Common myeloid progenitor, CD34-positive (primary cell): ENCODE results near the gene AFMID. TPM values are rescaled to one million over a fixed set of nuclear protein-coding genes. Genes with fewer than 3 reads are reported as not detected.
"Not testable (repeated sequence)": the region's sequence is repeated elsewhere in the genome, so short reads cannot be mapped to it uniquely, and the experiment has no call there.

Experiments
- CTCF ChIA-PET: fragments of 350-600 bp; sonication (Branson Sonifier 250); formaldehyde crosslinking; loops from one replicate; lab custom pipeline; 2021; ENCODE audit warnings: antibody characterized with exemption; lab: Charles Lee
- POLR2A ChIA-PET: fragments of 350-600 bp; sonication (Branson Sonifier 250); formaldehyde crosslinking; loops from one replicate; lab custom pipeline; 2021; ENCODE audit warnings: antibody characterized with exemption; lab: Charles Lee
- DNase-seq, 3 donors: peaks; one replicate each; pipeline versions ENCODE4 v3.0.0 to v3.0.0-alpha.2; 2013
- H3K27ac ChIP-seq, 2 experiments: 1 replicate in 1 of 2; 2 replicates in 1 of 2; pipeline ENCODE4 v1.7.0; 2013; ENCODE audit warnings: inconsistent platforms in 2 of 2, low read length in 2 of 2, mild to moderate bottlenecking in 2 of 2, low read depth in 1 of 2, moderate library complexity in 1 of 2; ENCODE audit not compliant: severe bottlenecking in 2 of 2, insufficient read depth in 1 of 2, poor library complexity in 1 of 2
- H3K27me3 ChIP-seq, 5 experiments: replicated peaks in 2 of 5; 1 replicate in 3 of 5; 2 replicates in 2 of 5; pipeline versions ENCODE4 v1.6.1 to v1.7.0; 2013; ENCODE audit warnings: low read length in 4 of 5, mild to moderate bottlenecking in 2 of 5, moderate library complexity in 2 of 5, inconsistent platforms in 1 of 5; ENCODE audit not compliant: insufficient read depth in 5 of 5, control insufficient read depth in 4 of 5
- H3K36me3 ChIP-seq, 4 experiments: 1 replicate in 2 of 4; 2 replicates in 2 of 4; pipeline versions ENCODE4 v1.6.1 to v1.7.0; 2013; ENCODE audit warnings: low read length in 3 of 4, control low read depth in 1 of 4, mild to moderate bottlenecking in 1 of 4; ENCODE audit not compliant: control insufficient read depth in 4 of 4, insufficient read depth in 4 of 4
- H3K4me1 ChIP-seq, 4 experiments: 1 replicate in 3 of 4; 2 replicates in 1 of 4; pipeline versions ENCODE4 v1.6.1 to v1.7.1; 2013; ENCODE audit warnings: low read length in 3 of 4, mild to moderate bottlenecking in 3 of 4, control low read depth in 1 of 4, inconsistent platforms in 1 of 4, moderate library complexity in 1 of 4; ENCODE audit not compliant: control insufficient read depth in 4 of 4, insufficient read depth in 4 of 4; ENCODE audit errors: control extremely low read depth in 1 of 4
- H3K4me3 ChIP-seq, 7 experiments: 1 replicate in 4 of 7; 2 replicates in 3 of 7; pipeline versions ENCODE4 v1.5.1 to v1.7.0; 2013; ENCODE audit warnings: mild to moderate bottlenecking in 7 of 7, low read length in 6 of 7, moderate library complexity in 6 of 7, inconsistent platforms in 2 of 7, low read depth in 2 of 7, control low read depth in 1 of 7; ENCODE audit not compliant: insufficient read depth in 4 of 7, control insufficient read depth in 1 of 7; ENCODE audit errors: extremely low read depth in 1 of 7
- H3K9me3 ChIP-seq, 5 experiments: 1 replicate in 4 of 5; 2 replicates in 1 of 5; pipeline versions ENCODE4 v1.6.1 to v1.7.1; 2013; ENCODE audit warnings: low read length in 4 of 5, mild to moderate bottlenecking in 2 of 5, inconsistent platforms in 1 of 5, low read depth in 1 of 5, moderate library complexity in 1 of 5; ENCODE audit not compliant: control insufficient read depth in 4 of 5, insufficient read depth in 2 of 5; ENCODE audit errors: control extremely low read depth in 1 of 5
- WGBS: methylation state at CpG from one replicate; pipeline ENCODE4 v1.1.5; 2013; ENCODE audit not compliant: insufficient coverage; 5-methylcytosine and 5-hydroxymethylcytosine counted together
- polyA plus RNA-seq: library from polyadenylated mRNA; unstranded; fragments of 120-200 nt; gene quantifications from one replicate; pipeline ENCODE4 v1.2.1, GENCODE V29; 2013

AFMID gene
- polyA plus RNA-seq: 42.6 TPM

GRCh38 chr17:78186692-78187595 is at the start of gene AFMID, which contains the start of gene TK1:
Gene AFMID, plus strand, starts transcription at chr17:78187362. Its CDS starts 9 bp downstream, at chr17:78187371.
Gene TK1, minus strand, starts transcription at chr17:78187052. Its CDS starts 58 bp downstream, at chr17:78186994.
- 6% methylated on average over 46 of the region's 57 CpGs for WGBS
- H3K27me3 ChIP-seq: no peaks in the 10 kb centered on the region
- peak within 1 kb of the TSS in 1 of 2 experiments; percentile 47 for H3K27ac ChIP-seq
- peak; percentile 94 to 96 (median 96) for DNase-seq
- ChIA-PET CTCF (interaction anchor here (0.8 to 2.2 kb wide), 7 partner anchors 10 to 68 kb away, joined by 3 to 13 read pairs (median 4); no protein-coding TSS in a partner anchor), POLR2A (no interaction called here)
- no peaks in the 10 kb centered on the region for H3K9me3 ChIP-seq
- peak within 1 kb of the TSS; percentile 62 to 94 (median 84) for H3K4me3 ChIP-seq
- H3K4me1 ChIP-seq: peaks cover 0 to 36% (median 20%) of the 10 kb centered on the region in 4 experiments
- peaks cover 3 to 42% (median 16%) of the 10 kb centered on the region in 4 experiments for H3K36me3 ChIP-seq

GRCh38 chr17:78137392-78138203 is 49.6 kb upstream of the AFMID start:
- 61% methylated on average over 16 of the region's 26 CpGs for WGBS
- Histone ChIP-seq H3K27me3 (no peaks in the 10 kb centered on the region), H3K36me3 (peaks cover 6 to 77% (median 54%) of the 10 kb centered on the region in 4 experiments), H3K4me3 (no peak overlapping the region), H3K27ac (peak overlapping the region in 1 of 2 experiments; percentile 40), H3K4me1 (peaks cover 6 to 77% (median 70%) of the 10 kb centered on the region in 4 experiments), H3K9me3 (no peaks in the 10 kb centered on the region)
- CTCF ChIA-PET: interaction anchor here (0.8 to 10.4 kb wide), 9 partner anchors 11 to 103 kb away, joined by 3 to 122 read pairs (median 5); partner anchors contain the start of gene TMC6
- DNase-seq: peak in 2 of 3 donors; percentile 66 to 76
- POLR2A ChIA-PET: interaction anchor here (1.0 kb wide), 1 partner anchor 116 kb away, joined by 3 read pairs; no protein-coding TSS in a partner anchor

GRCh38 chr17:78138204-78139060 is 48.7 kb upstream of the AFMID start:
- Histone ChIP-seq H3K4me3 (no peak overlapping the region), H3K36me3 (peaks cover 6 to 70% (median 49%) of the 10 kb centered on the region in 4 experiments), H3K4me1 (peaks cover 6 to 71% (median 64%) of the 10 kb centered on the region in 4 experiments), H3K9me3 (no peaks in the 10 kb centered on the region), H3K27ac (no peak overlapping the region), H3K27me3 (no peaks in the 10 kb centered on the region)
- ChIA-PET POLR2A (interaction anchor here (1.0 kb wide), 1 partner anchor 115 kb away, joined by 3 read pairs; no protein-coding TSS in a partner anchor), CTCF (interaction anchor here (0.8 to 10.4 kb wide), 8 partner anchors 10 to 103 kb away, joined by 3 to 122 read pairs (median 28); partner anchors contain the start of gene TMC6)
- no peak for DNase-seq
- WGBS: 88% methylated on average over 7 of the region's 17 CpGs

- H3K27me3 ChIP-seq, H3K9me3 ChIP-seq, DNase-seq: not testable (repeated sequence)
- ChIA-PET CTCF (interaction anchor here (1.0 to 10.4 kb wide), 5 partner anchors 9 to 55 kb away, joined by 3 to 122 read pairs (median 4); partner anchors contain the start of gene TMC8), POLR2A (interaction anchor here (0.8 to 1.1 kb wide), 3 partner anchors 10 to 37 kb away, joined by 3 to 6 read pairs (median 6); partner anchors contain the start of gene TMC8)
- Histone ChIP-seq H3K4me3 (peak overlapping the region in 1 of 7 experiments; percentile 28), H3K36me3 (peaks cover 6 to 56% (median 37%) of the 10 kb centered on the region in 4 experiments), H3K4me1 (peaks cover 6 to 71% (median 67%) of the 10 kb centered on the region in 4 experiments), H3K27ac (peak overlapping the region in 1 of 2 experiments; percentile 34)
- WGBS: 88% methylated on average over 12 of the region's 12 CpGs
These were observed 47.3 kb upstream of the AFMID start for GRCh38 chr17:78139861-78140168.

- Histone ChIP-seq H3K27me3 (no peaks in the 10 kb centered on the region), H3K27ac (peak overlapping the region in 1 of 2 experiments; percentile 70), H3K4me3 (peak overlapping the region in 2 of 7 experiments; percentile 26 to 37), H3K9me3 (no peaks in the 10 kb centered on the region), H3K4me1 (peaks cover 6 to 74% (median 67%) of the 10 kb centered on the region in 4 experiments), H3K36me3 (peaks cover 6 to 50% (median 31%) of the 10 kb centered on the region in 4 experiments)
- ChIA-PET POLR2A (interaction anchor here (0.6 to 1.1 kb wide), 4 partner anchors 10 to 78 kb away, joined by 3 to 6 read pairs (median 4); partner anchors contain the start of gene TMC8), CTCF (interaction anchor here (1.0 to 7.9 kb wide), 4 partner anchors 10 to 55 kb away, joined by 3 to 76 read pairs (median 4); partner anchors contain the start of gene TMC8)
- peak; percentile 95 to 98 (median 98) for DNase-seq
- 34% methylated on average over 51 of the region's 58 CpGs for WGBS
These were observed 46.8 kb upstream of the AFMID start for GRCh38 chr17:78140169-78141051.
